ENCODE measurements around the gene LPP.

DNA sequence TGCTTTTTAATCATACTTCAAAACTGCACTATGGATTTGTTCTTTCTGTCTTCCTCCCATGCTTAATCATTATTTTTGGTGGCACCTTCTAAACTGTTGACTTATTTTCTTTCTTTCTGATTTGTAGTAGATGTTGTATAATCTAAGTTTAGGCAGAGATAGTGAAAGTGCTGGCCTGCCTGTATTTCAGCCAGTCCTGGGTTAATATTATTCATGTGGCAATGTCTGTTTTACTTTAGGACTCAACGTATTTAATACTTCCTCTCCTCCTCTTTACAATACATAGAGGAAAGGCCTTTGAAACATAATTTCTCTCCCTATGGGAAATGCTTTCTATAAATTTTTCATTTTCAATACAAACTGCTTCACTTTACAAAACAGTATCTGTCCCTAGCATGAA, 690.1 kb downstream of the LPP start:
- TF ChIP-seq CTCF (IDR thresholded peaks at IDR 0.05) (no peak), ZFX (IDR thresholded peaks at IDR 0.05; ENCODE audit: borderline replicate concordance) (no peak)

Measured in 22Rv1 (cell line).